HG03196 (cell line): ENCODE measurements around the gene SDK1.

Source experiments
- ATAC-seq: cut with Tn5 transposase; IDR thresholded peaks from one replicate; pipeline ENCODE4 v1.9.1; 2021; ENCODE audit not compliant: unreplicated experiment

Gene SDK1

GRCh38 chr7:3518546-3518945, 217.5 kb downstream of the SDK1 start:
- ATAC-seq, result no peak

GRCh38 chr7:3520206-3520605, 219.2 kb downstream of the SDK1 start:
- no peak for ATAC-seq

- no peak for ATAC-seq
Measured at GRCh38 chr7:3527496-3528124, 226.6 kb downstream of the SDK1 start.

- no peak for ATAC-seq
Measured at GRCh38 chr7:3533040-3533439, 232.0 kb downstream of the SDK1 start.

GRCh38 chr7:3537210-3537875, 236.3 kb downstream of the SDK1 start:
- ATAC-seq, result no peak

GRCh38 chr7:3538041-3538440, 237.0 kb downstream of the SDK1 start:
- no peak for ATAC-seq

- ATAC-seq, result no peak
Measured at GRCh38 chr7:3540456-3541220, 239.6 kb downstream of the SDK1 start.

GRCh38 chr7:3544202-3544601, 243.2 kb downstream of the SDK1 start:
- ATAC-seq, result no peak

- ATAC-seq, result no peak
Measured at GRCh38 chr7:3548815-3549214, 247.8 kb downstream of the SDK1 start.

GRCh38 chr7:3549601-3550000, 248.5 kb downstream of the SDK1 start:
- ATAC-seq, result no peak

GRCh38 chr7:3551536-3551935, 250.5 kb downstream of the SDK1 start:
- ATAC-seq, result no peak

GRCh38 chr7:3552499-3552898, 251.4 kb downstream of the SDK1 start:
- ATAC-seq, result no peak

- no peak for ATAC-seq
Measured at GRCh38 chr7:3558400-3558799, 257.3 kb downstream of the SDK1 start.

- ATAC-seq, result no peak
Measured at GRCh38 chr7:3559278-3559677, 258.2 kb downstream of the SDK1 start.

- ATAC-seq, result no peak
Measured at GRCh38 chr7:3560495-3560894, 259.4 kb downstream of the SDK1 start.

GRCh38 chr7:3561932-3562331, 260.9 kb downstream of the SDK1 start:
- ATAC-seq, result no peak

GRCh38 chr7:3564231-3564630, 263.2 kb downstream of the SDK1 start:
- ATAC-seq, result no peak

GRCh38 chr7:3568516-3568915, 267.5 kb downstream of the SDK1 start:
- no peak for ATAC-seq

GRCh38 chr7:3569643-3570042, 268.6 kb downstream of the SDK1 start:
- ATAC-seq, result no peak

GRCh38 chr7:3573151-3573550, 272.1 kb downstream of the SDK1 start:
- no peak for ATAC-seq

GRCh38 chr7:3574386-3574785, 273.3 kb downstream of the SDK1 start:
- no peak for ATAC-seq
